Ishikawa (cell line): Measurements from ENCODE around the gene ACTN1.
A peak's percentile ranks its signal among the peaks of the same experiment; 100 is the strongest.

Experiments used
- CEBPB ChIP-seq: IDR thresholded peaks from 2 replicates; pipeline ENCODE4 v1.6.1; 2012
- CREB1 ChIP-seq: IDR thresholded peaks from 2 replicates; pipeline ENCODE4 v1.6.1; 2012; ENCODE audit warnings: low read depth
- EGR1 ChIP-seq: IDR thresholded peaks from 2 replicates; pipeline ENCODE4 v1.6.1; 2012
- EP300 ChIP-seq: IDR thresholded peaks from 2 replicates; pipeline ENCODE4 v1.6.1; 2012; ENCODE audit warnings: borderline replicate concordance
- FOXM1 ChIP-seq: IDR thresholded peaks from 2 replicates; pipeline ENCODE4 v1.6.1; 2012; ENCODE audit warnings: low read depth, borderline replicate concordance
- NFIC ChIP-seq: IDR thresholded peaks from 2 replicates; pipeline ENCODE4 v1.6.1; 2012
- RAD21 ChIP-seq: IDR thresholded peaks from 2 replicates; pipeline ENCODE4 v1.6.1; 2012; ENCODE audit warnings: low read depth
- TAF1 ChIP-seq: IDR thresholded peaks from 2 replicates; pipeline ENCODE4 v1.6.1; 2012; ENCODE audit warnings: low read depth, mild to moderate bottlenecking
- TCF12 ChIP-seq: IDR thresholded peaks from 2 replicates; pipeline ENCODE4 v1.6.1; 2012; ENCODE audit warnings: low read depth
- TEAD4 ChIP-seq: IDR thresholded peaks from 2 replicates; pipeline ENCODE4 v1.6.1; 2012
- YY1 ChIP-seq: IDR thresholded peaks from 2 replicates; pipeline ENCODE4 v1.6.1; 2012; ENCODE audit warnings: low read depth
- ZBTB7A ChIP-seq: IDR thresholded peaks from 2 replicates; pipeline ENCODE4 v1.6.1; 2012; ENCODE audit warnings: low read depth
- TF ChIP-seq, protein P1 (sequence below): IDR thresholded peaks from 2 replicates; pipeline ENCODE4 v1.6.1; 2012
- TF ChIP-seq, protein P2 (sequence below): IDR thresholded peaks from 2 replicates; pipeline ENCODE4 v1.6.1; 2012
- TF ChIP-seq, protein P3 (sequence below): IDR thresholded peaks from 2 replicates; pipeline ENCODE4 v1.6.1; 2012; ENCODE audit warnings: low read depth, mild to moderate bottlenecking

The ACTN1 gene

DNA sequence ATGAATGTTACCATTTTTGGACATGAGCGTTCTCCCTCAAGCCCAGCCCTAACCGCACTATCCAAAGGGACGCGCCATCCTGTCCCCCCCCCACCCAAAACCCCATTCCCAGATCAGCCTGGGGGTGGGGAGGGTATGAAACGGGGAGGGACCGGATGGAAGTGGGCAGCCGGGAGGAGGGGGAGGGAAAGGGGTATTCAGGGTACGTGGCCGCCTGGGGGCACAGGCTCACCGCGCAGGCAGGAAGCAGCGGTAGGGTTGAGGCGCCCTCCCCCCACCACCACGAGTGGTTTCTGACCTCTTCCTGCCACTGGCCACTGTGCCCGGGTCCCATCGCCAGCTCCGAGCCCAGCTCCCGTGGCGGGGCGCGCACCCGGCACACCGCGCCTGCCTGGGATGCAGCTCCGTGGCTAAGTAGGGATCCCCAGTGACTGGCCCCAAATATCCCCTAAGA, 1.4 kb downstream of the ACTN1 start:
- TF ChIP-seq TEAD4: no peak
- TF ChIP-seq RAD21: no peak
- TF ChIP-seq, protein P1, sequence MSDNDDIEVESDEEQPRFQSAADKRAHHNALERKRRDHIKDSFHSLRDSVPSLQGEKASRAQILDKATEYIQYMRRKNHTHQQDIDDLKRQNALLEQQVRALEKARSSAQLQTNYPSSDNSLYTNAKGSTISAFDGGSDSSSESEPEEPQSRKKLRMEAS: 0 out of 2 replicates have a peak, but pooled peaks have one; percentile 17
- TF ChIP-seq NFIC: 0 out of 2 replicates have a peak, but pooled peaks have one; percentile 8
- no peak; the same call in 1 of the 2 replicates for TF ChIP-seq TCF12
- TF ChIP-seq, protein P2, sequence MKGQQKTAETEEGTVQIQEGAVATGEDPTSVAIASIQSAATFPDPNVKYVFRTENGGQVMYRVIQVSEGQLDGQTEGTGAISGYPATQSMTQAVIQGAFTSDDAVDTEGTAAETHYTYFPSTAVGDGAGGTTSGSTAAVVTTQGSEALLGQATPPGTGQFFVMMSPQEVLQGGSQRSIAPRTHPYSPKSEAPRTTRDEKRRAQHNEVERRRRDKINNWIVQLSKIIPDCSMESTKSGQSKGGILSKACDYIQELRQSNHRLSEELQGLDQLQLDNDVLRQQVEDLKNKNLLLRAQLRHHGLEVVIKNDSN: no peak
- no peak for TF ChIP-seq YY1
- TF ChIP-seq EP300: no peak
- TF ChIP-seq, protein P3, sequence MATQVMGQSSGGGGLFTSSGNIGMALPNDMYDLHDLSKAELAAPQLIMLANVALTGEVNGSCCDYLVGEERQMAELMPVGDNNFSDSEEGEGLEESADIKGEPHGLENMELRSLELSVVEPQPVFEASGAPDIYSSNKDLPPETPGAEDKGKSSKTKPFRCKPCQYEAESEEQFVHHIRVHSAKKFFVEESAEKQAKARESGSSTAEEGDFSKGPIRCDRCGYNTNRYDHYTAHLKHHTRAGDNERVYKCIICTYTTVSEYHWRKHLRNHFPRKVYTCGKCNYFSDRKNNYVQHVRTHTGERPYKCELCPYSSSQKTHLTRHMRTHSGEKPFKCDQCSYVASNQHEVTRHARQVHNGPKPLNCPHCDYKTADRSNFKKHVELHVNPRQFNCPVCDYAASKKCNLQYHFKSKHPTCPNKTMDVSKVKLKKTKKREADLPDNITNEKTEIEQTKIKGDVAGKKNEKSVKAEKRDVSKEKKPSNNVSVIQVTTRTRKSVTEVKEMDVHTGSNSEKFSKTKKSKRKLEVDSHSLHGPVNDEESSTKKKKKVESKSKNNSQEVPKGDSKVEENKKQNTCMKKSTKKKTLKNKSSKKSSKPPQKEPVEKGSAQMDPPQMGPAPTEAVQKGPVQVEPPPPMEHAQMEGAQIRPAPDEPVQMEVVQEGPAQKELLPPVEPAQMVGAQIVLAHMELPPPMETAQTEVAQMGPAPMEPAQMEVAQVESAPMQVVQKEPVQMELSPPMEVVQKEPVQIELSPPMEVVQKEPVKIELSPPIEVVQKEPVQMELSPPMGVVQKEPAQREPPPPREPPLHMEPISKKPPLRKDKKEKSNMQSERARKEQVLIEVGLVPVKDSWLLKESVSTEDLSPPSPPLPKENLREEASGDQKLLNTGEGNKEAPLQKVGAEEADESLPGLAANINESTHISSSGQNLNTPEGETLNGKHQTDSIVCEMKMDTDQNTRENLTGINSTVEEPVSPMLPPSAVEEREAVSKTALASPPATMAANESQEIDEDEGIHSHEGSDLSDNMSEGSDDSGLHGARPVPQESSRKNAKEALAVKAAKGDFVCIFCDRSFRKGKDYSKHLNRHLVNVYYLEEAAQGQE: no peak
- no peak for TF ChIP-seq FOXM1
- TF ChIP-seq TAF1: 0 out of 2 replicates have a peak, but pooled peaks have one; percentile 3
- TF ChIP-seq EGR1: no peak

DNA sequence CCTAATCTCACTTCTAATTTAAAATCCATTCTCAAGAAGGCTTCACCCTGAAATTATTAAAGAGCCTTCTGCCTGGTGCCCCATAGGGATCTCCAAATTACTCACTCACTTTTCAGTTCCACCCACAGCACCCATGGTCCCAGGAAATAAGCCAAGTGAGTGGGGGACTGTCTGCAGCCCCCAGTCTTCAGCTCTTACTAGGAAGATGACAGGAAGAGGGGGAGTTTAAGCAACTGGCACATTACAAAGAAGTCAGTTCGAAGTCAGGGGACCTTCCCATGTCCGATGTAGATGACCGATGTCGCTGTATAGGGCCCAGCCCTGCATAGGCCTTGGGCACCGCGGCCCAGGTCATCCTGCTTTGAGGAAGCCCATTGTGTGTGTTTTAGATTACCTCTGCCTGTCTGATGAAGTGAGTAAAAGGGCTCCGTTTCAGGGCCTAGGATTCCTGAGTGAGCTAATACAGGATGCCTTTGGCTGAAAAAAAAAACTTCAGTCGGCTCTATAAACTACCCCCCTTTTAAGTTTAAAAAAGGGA, 1.9 kb downstream of the ACTN1 start:
- TF ChIP-seq, protein P1: no peak
- TF ChIP-seq, protein P2: no peak
- TF ChIP-seq YY1 (no peak), FOXM1 (no peak), ZBTB7A (no peak), CREB1 (no peak), TCF12 (no peak), TEAD4 (no peak), EP300 (no peak), RAD21 (no peak), TAF1 (no peak), EGR1 (no peak), CEBPB (no peak), NFIC (no peak)
- TF ChIP-seq, protein P3: no peak

DNA sequence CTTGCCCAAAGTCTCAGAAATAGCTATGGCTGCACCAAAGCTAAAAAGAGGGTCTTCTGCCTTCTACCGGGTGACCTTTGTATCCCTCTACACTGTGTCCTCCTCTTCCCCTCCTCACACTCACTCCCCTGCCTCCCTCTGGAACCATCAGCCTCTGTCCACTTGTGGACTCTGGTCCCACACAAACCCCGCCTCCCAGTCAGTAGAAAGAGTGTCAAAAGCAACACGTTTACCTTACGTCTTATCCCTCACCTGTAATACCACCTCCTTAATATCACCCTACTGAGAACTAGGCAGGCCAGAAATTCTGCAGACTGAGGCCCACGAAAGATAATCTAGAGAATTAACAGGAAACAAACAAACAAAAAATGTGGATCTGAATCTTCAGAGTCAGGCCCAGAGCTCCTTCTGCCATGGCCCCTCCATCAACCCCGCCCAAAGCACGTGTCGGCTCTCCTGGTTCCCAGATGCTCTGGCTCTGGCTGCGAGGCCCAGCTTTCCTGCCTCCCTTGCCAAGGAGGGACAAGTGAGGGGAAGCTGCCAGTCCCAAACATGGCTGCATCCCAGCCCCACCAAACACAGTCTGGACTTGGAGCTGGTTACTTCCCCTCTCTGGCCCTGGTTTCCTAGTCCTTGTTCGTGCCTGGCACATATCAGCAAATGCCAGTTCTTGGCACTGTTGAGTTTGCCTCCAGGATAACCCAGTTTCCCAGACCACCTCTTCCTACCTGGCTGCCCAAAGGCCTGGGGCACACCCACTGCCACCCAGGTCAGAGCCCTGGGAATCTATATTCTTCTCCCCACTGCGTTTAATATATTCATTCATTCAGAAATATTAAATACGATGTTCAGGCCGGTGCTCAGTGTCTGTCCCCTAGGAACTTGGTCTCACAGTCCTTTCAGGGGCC, 2.7 kb downstream of the ACTN1 start:
- TF ChIP-seq TCF12: no peak
- TF ChIP-seq FOXM1: no peak
- TF ChIP-seq TEAD4: no peak
- TF ChIP-seq, protein P3: no peak
- no peak for TF ChIP-seq NFIC
- no peak for TF ChIP-seq YY1
- TF ChIP-seq ZBTB7A: no peak
- TF ChIP-seq RAD21: no peak
- TF ChIP-seq, protein P2: no peak
- no peak for TF ChIP-seq EP300
- TF ChIP-seq CEBPB: no peak
- TF ChIP-seq TAF1: no peak; the same call in 1 of the 2 replicates
- TF ChIP-seq EGR1: no peak
- TF ChIP-seq, protein P1: no peak
- no peak for TF ChIP-seq CREB1
